Measurements from ENCODE around the gene HS3ST1.

Gene HS3ST1

DNA sequence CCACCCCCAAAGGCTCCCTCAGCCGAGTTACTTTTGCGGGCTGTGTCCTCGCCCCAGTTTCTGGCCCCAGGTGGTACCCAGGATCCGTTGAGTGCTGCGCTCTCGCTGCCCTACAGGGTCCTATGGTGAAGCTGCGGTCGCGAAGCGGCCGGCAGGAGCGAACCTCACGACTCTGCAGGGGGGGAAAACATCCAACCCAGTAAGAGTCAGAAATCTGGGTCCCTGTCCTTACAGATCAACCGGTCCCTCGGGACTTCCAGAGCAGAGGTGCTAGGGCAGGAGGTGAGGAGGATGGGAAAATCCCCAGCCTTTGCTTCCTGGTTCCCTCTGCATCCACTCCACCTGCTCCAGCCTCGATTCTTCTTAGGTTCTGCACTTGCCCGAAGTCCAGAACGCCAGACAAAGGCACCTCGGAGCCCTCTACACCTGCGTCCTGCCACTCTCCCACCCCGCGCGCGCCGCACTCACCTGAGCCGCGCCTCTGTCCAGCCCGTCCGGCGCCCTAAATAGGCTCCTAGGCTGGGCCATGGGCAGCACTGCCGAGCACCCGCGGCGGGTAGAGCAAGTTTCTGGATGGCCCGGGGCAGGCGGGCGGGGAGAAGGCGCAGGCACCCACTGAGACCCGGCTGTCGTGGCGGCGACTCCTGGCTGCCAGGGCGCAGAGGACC is at the start of gene HS3ST1:
HS3ST1 (minus strand) TSS at position 664 of the 668 bp plus-strand sequence. CDS start 28,889 bp downstream, outside the sequence.
- TF ChIP-seq, protein P1, sequence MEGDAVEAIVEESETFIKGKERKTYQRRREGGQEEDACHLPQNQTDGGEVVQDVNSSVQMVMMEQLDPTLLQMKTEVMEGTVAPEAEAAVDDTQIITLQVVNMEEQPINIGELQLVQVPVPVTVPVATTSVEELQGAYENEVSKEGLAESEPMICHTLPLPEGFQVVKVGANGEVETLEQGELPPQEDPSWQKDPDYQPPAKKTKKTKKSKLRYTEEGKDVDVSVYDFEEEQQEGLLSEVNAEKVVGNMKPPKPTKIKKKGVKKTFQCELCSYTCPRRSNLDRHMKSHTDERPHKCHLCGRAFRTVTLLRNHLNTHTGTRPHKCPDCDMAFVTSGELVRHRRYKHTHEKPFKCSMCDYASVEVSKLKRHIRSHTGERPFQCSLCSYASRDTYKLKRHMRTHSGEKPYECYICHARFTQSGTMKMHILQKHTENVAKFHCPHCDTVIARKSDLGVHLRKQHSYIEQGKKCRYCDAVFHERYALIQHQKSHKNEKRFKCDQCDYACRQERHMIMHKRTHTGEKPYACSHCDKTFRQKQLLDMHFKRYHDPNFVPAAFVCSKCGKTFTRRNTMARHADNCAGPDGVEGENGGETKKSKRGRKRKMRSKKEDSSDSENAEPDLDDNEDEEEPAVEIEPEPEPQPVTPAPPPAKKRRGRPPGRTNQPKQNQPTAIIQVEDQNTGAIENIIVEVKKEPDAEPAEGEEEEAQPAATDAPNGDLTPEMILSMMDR (IDR thresholded peaks at IDR 0.05) = no peak

DNA sequence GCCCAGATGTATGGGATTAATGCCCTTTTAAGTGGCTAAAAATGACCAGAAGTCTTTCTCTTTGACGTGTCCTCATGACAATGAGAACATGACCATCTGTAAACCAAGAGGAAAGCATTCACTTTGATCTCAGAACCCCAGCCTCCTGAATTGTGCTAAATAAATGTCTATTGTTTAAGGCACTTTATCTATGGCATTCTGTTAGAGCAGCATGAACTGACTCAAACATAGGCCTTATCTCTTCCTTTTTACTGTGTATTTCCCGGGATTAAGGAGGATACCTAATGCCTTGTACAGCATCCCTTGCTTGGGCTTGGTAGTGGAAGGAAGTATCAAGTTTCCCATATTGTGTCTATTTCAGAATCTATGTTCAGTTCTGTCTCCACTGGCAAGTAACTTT is 47.2 kb upstream of the HS3ST1 start:
- TF ChIP-seq, protein P1 (IDR thresholded peaks at IDR 0.05) = no peak

DNA sequence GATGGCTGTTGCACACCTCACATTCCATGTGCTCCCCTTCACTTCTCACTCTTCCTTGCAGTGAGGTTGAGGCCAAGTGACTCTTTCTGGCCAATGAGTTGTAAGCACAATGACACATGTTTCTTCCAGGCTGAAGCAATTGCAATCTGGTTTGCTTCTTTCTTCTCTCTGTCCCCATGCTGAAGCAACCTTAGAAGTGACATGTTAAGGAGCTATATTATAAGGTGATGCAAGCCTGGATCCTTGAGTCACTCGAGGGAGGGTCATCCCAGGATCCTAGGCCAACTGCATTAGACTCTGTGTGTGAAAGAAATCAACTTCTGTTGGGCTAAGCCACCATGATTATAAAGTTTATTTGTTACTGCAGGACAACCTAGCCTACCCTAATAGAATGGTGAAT is 45.5 kb upstream of the HS3ST1 start:
- TF ChIP-seq, protein P1 (IDR thresholded peaks at IDR 0.05) = no peak

DNA sequence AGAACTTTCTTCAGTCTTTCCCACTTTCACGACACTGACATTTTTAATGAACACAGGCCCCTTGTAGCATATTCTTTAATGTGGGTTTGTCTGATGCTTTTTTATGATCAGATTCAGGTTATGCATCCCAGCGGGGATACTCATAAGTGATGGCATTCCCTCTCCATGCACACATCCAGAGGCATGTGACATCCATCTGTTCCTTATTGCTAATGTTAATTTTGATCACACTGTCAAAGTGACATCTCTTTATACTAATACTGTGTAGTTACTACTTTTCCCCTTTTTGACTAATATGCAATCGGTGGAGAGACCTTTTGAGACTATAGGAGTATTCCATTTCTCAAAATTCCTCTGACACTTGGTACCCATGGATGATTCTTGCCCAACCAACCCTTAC is 43.8 kb upstream of the HS3ST1 start:
- TF ChIP-seq, protein P1 (IDR thresholded peaks at IDR 0.05) = no peak

DNA sequence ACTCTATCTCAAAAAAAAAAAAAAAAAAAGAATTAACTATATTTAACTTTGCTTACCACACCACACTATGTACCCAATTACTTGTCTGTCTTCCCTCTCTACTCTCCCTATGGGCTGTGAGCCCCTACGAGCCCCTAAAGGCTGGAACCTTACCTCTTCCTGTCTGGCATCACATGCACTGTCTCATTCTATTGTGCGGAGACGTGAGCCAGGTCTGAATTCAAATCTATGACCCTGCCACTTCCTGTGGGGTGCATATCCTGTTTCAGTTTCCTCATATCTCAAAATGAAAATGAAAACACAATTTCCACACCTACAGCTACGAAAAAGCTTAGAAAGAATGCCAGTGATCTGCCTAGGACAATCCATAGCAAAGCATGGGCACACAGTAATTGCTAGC is 42.9 kb upstream of the HS3ST1 start:
- TF ChIP-seq, protein P1 (IDR thresholded peaks at IDR 0.05) = no peak

DNA sequence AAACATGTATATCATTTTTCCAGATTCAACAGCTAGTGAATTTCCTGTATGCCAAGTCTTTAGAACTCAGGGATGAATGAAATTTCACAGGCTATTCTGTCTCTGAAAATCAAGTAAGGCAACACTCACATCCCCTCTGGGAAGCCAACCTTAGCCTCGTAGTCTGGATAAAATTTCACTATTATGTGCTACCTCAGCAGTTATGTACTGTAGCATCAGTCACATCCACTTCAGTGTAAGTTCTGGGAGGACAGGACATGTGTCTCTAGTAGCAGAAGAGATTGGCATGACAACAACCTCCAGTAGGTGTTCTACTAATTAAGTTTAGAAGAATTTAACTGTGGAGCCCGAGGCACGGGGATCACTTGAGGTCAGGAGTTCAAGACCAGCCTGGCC is 42.4 kb upstream of the HS3ST1 start:
- TF ChIP-seq, protein P1 (IDR thresholded peaks at IDR 0.05) = no peak

DNA sequence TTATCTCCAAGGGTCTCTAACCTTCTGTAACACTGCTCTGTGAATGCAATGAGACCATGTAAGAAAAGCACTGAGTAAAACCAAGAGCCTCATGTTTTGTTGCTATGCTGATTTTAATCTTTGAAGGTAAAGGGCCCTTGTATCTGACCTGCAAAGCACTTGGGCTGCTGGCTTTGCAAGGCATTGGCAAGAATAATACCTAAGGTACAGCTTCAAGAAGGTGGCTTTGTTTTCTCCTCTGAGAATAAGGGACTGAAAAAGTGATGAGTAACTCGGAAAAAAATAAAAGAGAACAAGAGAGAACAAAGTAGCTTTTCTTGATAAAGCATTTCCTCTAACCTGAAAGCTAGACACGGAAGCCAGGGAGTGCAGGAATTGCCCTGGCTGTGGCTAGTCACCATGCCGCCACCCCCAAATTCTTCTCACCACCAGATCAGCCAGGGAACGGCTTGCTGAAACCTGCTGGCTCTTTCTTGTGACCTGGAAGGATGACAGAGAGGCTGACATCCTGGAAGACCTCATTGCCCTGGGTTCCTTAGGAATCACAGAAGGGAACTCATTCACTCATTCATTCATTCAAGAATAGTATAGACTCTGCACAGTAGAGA is 41.8 kb upstream of the HS3ST1 start:
- TF ChIP-seq, protein P1 (IDR thresholded peaks at IDR 0.05) = no peak
